ENCODE measurements around the gene TPPP2.

Gene TPPP2

DNA sequence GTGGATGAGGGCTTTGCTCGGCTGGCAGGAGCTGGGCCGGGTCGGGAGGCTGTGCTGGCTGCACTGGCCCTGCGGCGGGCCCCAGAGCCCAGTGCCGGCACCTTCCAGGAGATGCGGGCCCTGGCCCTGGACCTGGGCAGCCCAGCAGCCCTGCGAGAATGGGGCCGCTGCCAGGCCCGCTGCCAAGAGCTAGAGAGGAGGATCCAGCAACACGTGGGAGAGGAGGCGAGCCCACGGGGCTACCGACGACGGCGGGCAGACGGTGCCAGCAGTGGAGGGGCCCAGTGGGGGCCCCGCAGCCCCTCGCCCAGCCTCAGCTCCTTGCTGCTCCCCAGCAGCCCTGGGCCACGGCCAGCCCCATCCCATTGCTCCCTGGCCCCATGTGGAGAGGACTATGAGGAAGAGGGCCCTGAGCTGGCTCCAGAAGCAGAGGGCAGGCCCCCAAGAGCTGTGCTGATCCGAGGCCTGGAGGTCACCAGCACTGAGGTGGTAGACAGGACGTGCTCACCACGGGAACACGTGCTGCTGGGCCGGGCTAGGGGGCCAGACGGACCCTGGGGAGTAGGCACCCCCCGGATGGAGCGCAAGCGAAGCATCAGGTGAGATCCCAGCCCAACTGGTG lies 51.6 kb downstream of the TPPP2 start:
- no peak for DNase-seq
